Measurements from ENCODE around the gene MMP12.

DNA sequence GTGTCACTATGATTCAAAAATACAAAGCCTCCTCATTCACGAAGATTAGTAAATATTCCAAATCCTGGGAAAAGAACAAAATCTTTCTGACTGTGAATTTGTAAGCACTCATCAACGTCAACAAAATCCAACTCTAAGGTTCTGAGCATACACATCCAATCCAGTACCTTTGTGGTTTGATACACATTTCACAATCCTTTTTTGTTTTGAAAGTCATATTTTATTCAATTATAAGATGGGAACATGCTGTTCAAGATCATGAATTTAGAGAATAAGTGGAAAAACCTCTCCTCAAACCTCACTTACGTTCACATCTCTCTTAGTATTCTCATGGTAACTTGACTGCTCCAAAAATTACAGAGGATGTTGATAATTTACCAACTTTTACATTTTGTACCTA, 21.7 kb downstream of the MMP12 start:
- TF ChIP-seq, protein P1, sequence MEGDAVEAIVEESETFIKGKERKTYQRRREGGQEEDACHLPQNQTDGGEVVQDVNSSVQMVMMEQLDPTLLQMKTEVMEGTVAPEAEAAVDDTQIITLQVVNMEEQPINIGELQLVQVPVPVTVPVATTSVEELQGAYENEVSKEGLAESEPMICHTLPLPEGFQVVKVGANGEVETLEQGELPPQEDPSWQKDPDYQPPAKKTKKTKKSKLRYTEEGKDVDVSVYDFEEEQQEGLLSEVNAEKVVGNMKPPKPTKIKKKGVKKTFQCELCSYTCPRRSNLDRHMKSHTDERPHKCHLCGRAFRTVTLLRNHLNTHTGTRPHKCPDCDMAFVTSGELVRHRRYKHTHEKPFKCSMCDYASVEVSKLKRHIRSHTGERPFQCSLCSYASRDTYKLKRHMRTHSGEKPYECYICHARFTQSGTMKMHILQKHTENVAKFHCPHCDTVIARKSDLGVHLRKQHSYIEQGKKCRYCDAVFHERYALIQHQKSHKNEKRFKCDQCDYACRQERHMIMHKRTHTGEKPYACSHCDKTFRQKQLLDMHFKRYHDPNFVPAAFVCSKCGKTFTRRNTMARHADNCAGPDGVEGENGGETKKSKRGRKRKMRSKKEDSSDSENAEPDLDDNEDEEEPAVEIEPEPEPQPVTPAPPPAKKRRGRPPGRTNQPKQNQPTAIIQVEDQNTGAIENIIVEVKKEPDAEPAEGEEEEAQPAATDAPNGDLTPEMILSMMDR (conservative IDR thresholded peaks at IDR 0.05), result no peak
- TF ChIP-seq ZFX (IDR thresholded peaks at IDR 0.05), result no peak
